AML-193 (cell line): ENCODE data around the gene DAPK1.

Experiments used
- DNase-seq, 2 experiments: peaks; one replicate each; lab custom pipeline; 2025; lab: John Stamatoyannopoulos, UW

Gene DAPK1

DNA sequence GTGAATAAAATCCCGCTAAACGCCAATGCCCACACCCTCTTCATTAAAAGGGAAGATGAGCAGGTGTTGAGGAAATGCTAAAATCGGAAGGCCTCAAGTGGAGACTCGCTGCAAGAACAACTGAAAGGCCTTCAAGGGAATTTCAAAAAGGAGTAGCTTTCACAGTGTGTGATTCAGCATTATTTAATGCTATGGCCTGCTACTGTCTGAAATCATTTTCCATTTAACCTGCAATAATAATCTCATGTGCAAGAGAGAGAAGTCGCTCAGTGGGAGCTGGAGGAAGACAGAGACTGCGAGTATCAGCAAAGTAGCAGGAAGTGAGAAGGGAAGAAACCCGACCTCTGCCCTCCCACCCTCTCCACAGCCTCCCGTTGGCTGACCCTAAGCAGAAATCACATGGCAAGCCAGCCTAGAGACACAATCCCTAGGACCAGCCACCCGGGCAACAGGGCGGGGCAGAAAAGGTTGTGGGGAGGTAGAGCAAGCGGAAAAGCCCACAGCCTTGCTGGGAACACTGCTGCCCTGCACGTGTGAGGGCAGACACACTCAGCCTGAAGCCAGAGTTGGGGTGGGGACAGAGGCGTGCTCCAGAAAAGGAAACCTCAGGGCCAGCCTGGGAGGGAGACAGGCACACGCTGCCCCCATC lies 188.3 kb downstream of the DAPK1 start:
- DNase-seq = no peak

DNA sequence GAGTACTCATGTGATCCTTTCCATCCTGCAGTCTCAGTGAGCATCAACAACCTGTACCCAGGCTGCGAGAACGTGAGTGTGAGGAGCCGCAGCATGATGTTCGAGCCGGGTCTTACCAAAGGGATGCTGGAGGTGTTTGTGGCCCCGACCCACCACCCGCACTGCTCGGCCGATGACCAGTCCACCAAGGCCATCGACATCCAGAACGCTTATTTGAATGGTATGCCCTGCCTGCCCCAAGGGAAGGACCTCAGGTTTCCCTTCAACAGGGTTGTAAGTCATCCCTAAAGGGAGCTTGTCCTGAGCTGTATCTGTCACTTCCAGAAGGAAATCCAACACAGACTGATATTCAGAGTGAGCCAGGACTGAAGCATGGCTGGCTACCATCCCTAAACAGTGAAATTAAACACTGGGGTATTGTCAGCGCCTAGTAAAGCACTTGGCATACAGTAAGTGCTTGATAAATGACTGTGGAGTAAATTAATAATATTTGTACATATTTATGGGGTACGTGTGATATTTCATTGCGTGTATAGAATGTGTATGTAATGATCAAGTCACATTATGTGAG lies 188.9 kb downstream of the DAPK1 start:
- DNase-seq = no peak

- DNase-seq = no peak
Observed at GRCh38 chr9:87687207-87687606, 189.5 kb downstream of the DAPK1 start.

- DNase-seq = no peak
Observed at GRCh38 chr9:87694236-87694755, 196.6 kb downstream of the DAPK1 start.

GRCh38 chr9:87695523-87695922 lies 197.9 kb downstream of the DAPK1 start:
- no peak for DNase-seq

- no peak for DNase-seq
Observed at GRCh38 chr9:87696641-87697040, 199.0 kb downstream of the DAPK1 start.

GRCh38 chr9:87698069-87698809 lies 200.6 kb downstream of the DAPK1 start:
- DNase-seq = no peak

GRCh38 chr9:87699835-87700234 lies 202.2 kb downstream of the DAPK1 start:
- no peak for DNase-seq

- DNase-seq = no peak
Observed at GRCh38 chr9:87701491-87701890, 203.8 kb downstream of the DAPK1 start.

DNA sequence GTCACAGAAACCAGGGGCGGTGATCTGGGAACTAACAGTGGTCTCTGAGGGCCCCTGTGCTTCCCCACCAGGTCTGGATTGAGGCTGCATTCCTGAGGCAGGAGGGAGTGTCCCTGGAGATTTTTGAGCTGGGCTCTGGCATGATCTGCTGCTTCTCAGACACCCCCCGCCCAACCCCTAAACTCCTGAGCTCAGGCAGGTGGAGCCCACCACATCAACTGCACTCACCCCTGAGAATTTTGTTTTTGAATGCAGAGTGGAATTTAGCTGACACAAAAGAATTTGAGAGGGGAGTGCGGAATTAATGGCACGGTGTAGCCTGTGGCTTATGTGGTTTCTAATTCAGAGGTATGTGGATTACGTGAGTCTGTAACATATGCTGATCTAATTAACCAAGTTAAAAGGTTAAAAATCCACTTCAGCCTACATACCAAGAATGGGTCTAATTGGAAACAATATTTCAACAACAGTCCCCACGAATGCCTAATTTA lies 204.3 kb downstream of the DAPK1 start:
- DNase-seq = no peak

DNA sequence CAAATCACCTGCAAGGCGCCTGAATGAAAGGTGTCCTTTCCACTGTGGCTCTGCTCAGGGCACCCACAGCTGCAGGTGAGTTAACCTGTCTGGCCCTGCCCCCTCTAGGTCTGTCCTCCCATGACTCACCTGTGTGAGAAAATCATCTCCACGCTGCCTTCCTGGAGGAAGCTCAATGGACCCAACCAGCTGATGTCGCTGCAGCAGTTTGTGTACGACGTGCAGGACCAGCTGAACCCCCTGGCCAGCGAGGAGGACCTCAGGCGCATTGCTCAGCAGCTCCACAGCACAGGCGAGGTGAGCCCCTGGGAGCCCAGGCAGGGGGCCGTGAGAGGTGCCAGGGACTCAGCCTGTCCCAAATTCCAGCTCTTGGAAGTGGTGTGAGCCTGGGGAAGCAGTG lies 205.3 kb downstream of the DAPK1 start:
- no peak for DNase-seq

DNA sequence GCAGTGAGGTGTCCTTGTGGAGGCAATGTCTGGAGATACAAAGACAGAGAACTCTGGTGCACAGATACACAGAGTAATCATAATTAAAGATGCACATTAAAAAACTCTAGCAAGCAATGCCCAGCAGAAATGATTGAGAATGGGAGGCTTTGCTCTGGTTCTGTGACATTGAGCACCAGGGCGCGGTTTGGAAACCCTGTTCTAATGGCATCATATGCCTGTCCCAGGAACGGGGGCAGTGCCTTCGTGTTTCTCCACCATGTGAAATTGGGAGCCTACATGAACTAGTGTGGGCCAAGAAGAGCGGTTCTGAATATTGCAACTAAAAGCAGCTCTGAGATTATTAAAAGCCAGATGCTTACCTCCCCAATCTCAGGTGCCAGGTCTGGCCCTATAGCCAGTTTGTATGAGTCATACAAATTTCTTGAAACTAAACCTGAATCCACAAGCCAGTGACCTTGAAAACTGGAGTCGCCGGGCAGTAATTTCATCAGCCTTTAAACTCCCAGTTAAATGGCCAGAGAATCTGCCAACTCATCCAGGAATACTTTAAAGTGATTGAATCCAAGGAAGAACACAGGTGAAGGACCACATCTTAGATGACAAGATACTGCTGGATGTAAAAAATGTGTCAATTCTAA lies 206.1 kb downstream of the DAPK1 start:
- DNase-seq = no peak

DNA sequence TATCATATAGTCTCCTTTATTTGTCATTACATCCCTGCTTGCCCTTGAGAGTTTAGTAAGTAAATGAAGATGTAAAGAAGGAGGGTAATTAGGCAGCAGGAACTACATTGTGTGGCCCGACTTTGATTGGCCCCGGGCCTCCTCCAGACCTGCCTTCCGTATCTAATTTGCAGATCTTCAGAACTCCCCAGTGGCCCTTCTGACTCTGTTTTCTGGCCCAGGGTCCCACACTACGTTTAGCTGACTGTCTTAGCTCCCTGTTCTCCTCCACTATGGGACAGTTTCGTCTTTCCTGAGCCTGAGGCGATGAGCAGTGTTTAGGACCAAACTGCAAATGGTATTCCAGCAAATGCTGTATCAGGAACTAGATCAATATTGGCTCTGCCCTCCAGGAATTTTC lies 206.7 kb downstream of the DAPK1 start:
- no peak for DNase-seq

GRCh38 chr9:87706066-87706739 lies 208.5 kb downstream of the DAPK1 start:
- no peak for DNase-seq

GRCh38 chr9:87707805-87708506 lies 210.3 kb downstream of the DAPK1 start:
- no peak for DNase-seq

DNA sequence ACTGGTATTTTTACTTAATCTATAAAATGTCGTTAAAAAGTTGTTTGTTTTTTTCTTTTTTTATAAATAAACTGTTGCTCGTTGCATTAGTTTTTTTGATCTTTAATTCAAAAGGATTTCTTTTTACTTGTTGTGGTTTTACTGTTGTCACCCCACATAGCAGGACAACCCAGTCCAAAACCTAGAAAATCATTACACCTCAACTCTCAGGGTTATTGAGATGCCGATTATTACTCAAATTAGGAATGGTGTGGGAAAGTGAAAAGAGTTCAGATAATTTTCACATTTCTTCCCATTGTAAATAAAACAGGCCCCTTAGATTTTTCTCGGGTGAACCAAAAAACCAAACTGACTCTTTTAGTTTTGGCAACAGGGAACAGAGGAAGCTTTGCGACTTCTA lies 210.9 kb downstream of the DAPK1 start:
- DNase-seq = no peak

GRCh38 chr9:87708986-87709728 lies 211.5 kb downstream of the DAPK1 start:
- no peak for DNase-seq

- DNase-seq = no peak
Observed at GRCh38 chr9:87710443-87710842, 212.8 kb downstream of the DAPK1 start.

DNA sequence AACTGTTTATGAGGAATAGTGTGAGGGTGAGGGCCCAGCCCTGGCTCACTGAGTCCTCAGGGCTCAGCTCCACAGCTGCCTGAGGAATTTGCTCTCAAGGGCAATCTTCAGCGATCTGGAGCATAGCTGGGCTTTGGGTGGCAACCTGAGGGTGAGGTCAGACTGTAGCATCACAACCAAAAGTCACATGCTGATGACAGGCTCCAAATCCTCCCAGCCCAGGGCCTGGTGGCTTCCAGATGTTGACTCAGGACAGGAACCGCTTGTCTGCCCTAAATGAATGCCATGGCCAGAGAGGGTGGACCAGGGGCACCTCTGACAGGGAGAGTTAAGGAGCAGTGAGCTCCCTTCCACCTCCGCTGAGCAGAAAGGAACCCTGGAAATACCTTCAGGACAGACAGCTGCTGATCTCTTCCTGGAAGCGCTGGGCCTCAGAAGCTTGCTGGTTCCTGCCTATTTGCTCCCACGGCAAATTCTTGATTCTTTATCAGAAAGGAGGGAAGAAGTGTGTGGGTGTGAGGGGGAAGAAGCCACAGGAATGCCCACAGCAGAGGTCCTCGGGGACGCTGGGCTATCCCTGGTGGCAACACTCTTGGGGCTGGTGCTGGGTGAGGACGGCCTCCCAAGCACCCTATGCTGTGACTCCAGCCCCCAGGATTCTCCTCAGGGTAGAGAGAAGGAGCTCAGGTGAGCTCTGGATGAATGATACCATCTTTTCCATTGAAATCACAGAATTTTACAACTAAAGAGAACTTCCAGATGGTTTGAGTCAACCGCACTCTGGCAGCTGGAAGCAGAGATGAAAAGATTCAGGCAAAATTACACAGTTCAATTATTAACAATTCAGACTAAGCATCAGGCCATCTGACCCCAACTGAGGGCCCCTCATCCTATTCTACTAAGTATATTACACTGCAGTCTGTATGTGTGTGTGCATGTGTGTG lies 214.5 kb downstream of the DAPK1 start:
- no peak for DNase-seq
